ENCODE results near the gene MICAL3. TPM values are rescaled to one million over a fixed set of nuclear protein-coding genes. Genes with fewer than 3 reads are reported as not detected.

Gene MICAL3
- total and polyA plus RNA-seq, 2 of the 8 experiments (the other 6 are each of a cell fraction or from before 2014, with no cell fraction given) = 8.3 to 41.8 TPM

DNA sequence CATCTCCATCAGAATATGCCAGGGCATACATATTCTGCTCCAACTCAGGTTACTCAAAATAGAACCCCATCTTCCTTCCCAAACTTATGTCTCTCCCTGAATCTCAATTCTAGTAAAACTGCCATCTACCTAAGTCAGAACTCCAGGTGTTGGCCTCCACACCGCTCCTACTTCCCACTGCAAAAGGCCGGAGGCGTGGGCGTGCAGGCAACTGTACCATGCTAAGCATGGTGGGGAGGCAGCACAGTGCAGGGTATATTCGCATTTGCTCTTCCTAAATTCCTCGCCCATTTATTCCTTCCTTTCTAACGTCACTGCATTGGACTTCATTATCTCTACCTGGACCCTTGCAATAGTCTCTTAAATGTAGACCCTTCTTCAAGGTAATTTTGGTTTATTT, 97.8 kb downstream of the MICAL3 start:
- H3K79me2 ChIP-seq (ENCODE audit: control insufficient read depth in 1 of 2, insufficient read depth in 2 of 2, low read length in 2 of 2) = peaks cover 0 to 63% of the 10 kb centered on the region in 2 experiments
- H2AK5ac ChIP-seq (ENCODE audit: low read depth, low read length) = no peak overlapping the region
- CTCF ChIA-PET (ENCODE audit: partially characterized antibody) = no interaction called here
- H2BK12ac ChIP-seq (ENCODE audit: low read depth, low read length) = no peak overlapping the region
- H3K27me3 ChIP-seq (replicated peaks in 1 of 4; ENCODE audit: control insufficient read depth in 3 of 4, extremely low read depth in 1 of 4, insufficient read depth in 3 of 4, low read length in 3 of 4) = no peaks in the 10 kb centered on the region
- no peaks in the 10 kb centered on the region for H3K23me2 ChIP-seq (ENCODE audit: low read depth, low read length)
- WGBS, 2 experiments (ENCODE audit: extremely low coverage in 1 of 2, insufficient coverage in 1 of 2, insufficient read length in 1 of 2, insufficient replicate concordance in 2 of 2, low coverage in 1 of 2, low lambda C conversion rate in 2 of 2, missing lambda C conversion rate in 1 of 2) = 98% methylated on average over 7 of the region's 7 CpGs; no CpG with 5 or more reads in 1 of the 2 experiments
- H3K14ac ChIP-seq (ENCODE audit: insufficient read length) = no peak overlapping the region
- no peak overlapping the region for H4K5ac ChIP-seq (ENCODE audit: insufficient read length, low read depth, low read length)
- H3K56ac ChIP-seq (replicated peaks; ENCODE audit: insufficient read length, low read depth, low read length) = no peak overlapping the region
- H2BK120ac ChIP-seq (replicated peaks; ENCODE audit: low read depth, low read length) = no peak overlapping the region
- H4K20me1 ChIP-seq (replicated peaks in 1 of 2; ENCODE audit: control insufficient read depth in 1 of 2, insufficient read depth in 2 of 2, low read length in 2 of 2) = peaks cover 4 to 12% of the 10 kb centered on the region in 2 experiments
- no peaks in the 10 kb centered on the region for H3K9me3 ChIP-seq (ENCODE audit: insufficient read depth in 2 of 2, low read depth in 1 of 2, low read length in 1 of 2)
- peaks cover 6% of the 10 kb centered on the region; the same call in 1 of the 2 replicates for H3K79me1 ChIP-seq (ENCODE audit: low read depth, low read length)
- no peaks in the 10 kb centered on the region for H3K36me3 ChIP-seq (ENCODE audit: control insufficient read depth in 2 of 4, insufficient read depth in 4 of 4, low read length in 3 of 4)
- no peak overlapping the region for H3K4ac ChIP-seq (replicated peaks; ENCODE audit: insufficient read length, low read depth, low read length)
- no peak overlapping the region for H3K27ac ChIP-seq (ENCODE audit: low read depth, low read length)
- no peak overlapping the region for H4K91ac ChIP-seq (replicated peaks; ENCODE audit: insufficient read length, low read length)
- H3K23ac ChIP-seq (ENCODE audit: insufficient read length) = no peak overlapping the region
- H4K8ac ChIP-seq (ENCODE audit: extremely low read depth, insufficient read depth, low read length) = no peak overlapping the region
- DNase-seq (ENCODE audit: low read depth in 1 of 2, low spot score in 2 of 2) = no peak
- H2BK20ac ChIP-seq (ENCODE audit: low read length) = no peak overlapping the region
- H3K4me3 ChIP-seq (ENCODE audit: extremely low read depth in 1 of 4, insufficient read depth in 2 of 4, low read depth in 3 of 4, low read length in 4 of 4) = no peak overlapping the region
- no peak overlapping the region for H2BK15ac ChIP-seq (ENCODE audit: low read length)
- no peak overlapping the region for H2AFZ ChIP-seq (ENCODE audit: low read length)
- H2BK5ac ChIP-seq (ENCODE audit: low read depth, low read length) = no peak overlapping the region
- FAIRE-seq = no peak
- H3K18ac ChIP-seq (ENCODE audit: extremely low read depth, low read length) = no peak overlapping the region
- H3K4me2 ChIP-seq (ENCODE audit: insufficient read depth in 1 of 2, low read depth in 2 of 2, low read length in 2 of 2) = no peak overlapping the region
- POLR2A ChIA-PET (ENCODE audit: partially characterized antibody) = no interaction called here
- H3K4me1 ChIP-seq (replicated peaks in 1 of 4; ENCODE audit: control insufficient read depth in 3 of 4, insufficient read depth in 4 of 4, low read length in 3 of 4) = peaks cover 6 to 14% (median 11%) of the 10 kb centered on the region in 4 experiments; a peak in 6 of 7 replicates
- no peak overlapping the region for H3K9ac ChIP-seq (replicated peaks in 1 of 4; ENCODE audit: extremely low read depth in 1 of 4, low read depth in 3 of 4, low read length in 3 of 4)
- no peak for TF ChIP-seq ZNF274 (IDR thresholded peaks at IDR 0.05; ENCODE audit: borderline replicate concordance, extremely low read depth, low read length)
- no peak for TF ChIP-seq YY1 (IDR thresholded peaks at IDR 0.05; ENCODE audit: low read depth, low read length)
